Right renal cortex interstitium (tissue), 3 donors: ENCODE measurements around the gene EDEM2. TPM values are rescaled to one million over a fixed set of nuclear protein-coding genes. Genes with fewer than 3 reads are reported as not detected.
A peak's percentile ranks its signal among the peaks of the same experiment; 100 is the strongest.
"Not testable (repeated sequence)": the region's sequence is repeated elsewhere in the genome, so short reads cannot be mapped to it uniquely, and the experiment has no call there.

ENCODE experiments used
- DNase-seq, 3 donors: peaks; one replicate each; pipeline ENCODE4 v3.0.0-alpha.2; 2013; ENCODE audit warnings: low read depth in 3 of 3, low spot score in 2 of 3
- polyA plus RNA-seq, 3 donors: library from polyadenylated mRNA; unstranded; fragments of 120-200 nt; gene quantifications; one replicate each; pipeline ENCODE4 v1.2.1, GENCODE V29; 2013; ENCODE audit not compliant: insufficient read length in 3 of 3

EDEM2 gene
- polyA plus RNA-seq, 3 donors: 15.6 to 17.8 (median 17.1) TPM

DNA sequence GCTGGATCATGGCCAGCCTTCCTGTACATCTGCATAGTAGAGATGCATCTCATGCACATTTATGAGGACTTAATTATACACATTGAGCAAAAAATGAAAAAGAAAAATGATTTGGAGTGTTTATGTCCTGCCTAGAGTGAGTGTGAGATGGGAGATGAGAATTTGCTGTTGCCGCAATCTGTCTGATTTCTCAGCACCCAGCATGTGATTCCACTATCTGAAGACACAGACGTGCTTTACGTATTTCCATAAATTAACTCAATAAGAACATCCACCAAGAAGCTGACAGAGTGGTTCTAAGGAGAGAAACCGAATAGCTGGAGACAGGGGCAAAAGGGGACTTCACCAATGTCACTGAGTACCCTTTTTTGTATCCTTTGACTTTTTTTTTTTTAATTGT is 15.2 kb downstream of the EDEM2 start:
- DNase-seq: no peak

DNA sequence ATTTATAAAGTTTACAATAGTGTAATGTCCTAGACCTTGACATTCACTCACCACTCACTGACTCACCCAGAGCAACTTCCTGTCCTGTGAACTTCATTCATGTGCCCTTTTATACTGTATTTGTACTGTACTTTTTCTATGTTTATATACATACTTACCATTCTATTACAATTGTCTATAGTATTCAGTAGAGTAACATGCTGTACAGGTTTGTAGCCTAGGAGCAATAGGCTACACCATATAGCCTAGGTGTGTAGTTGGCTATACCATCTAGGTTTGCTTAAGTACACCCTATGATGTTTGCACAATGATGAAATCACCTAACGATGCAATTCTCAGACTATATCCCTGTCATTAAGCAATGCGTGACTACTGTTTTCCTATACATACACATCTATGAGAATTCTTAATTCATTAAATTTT is 17.5 kb downstream of the EDEM2 start:
- no peak for DNase-seq

DNA sequence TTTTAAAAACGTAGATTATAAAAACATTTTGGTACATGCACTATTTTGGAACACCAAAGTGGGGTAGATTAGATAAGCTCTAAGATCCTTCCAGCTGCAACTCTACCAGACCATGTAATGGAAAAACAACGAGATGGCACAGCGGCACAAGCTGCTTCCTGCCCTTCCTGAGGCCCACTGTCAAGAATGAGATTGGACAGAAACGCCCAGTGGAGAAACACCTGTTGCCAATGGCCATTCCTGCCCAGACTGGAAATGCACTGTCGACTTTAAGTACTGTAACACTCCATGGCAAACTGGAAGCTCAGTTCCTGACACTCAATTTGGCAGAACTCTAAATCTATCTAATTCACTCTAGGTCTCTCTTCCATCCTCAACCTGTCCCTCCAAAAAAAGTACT is 21.4 kb downstream of the EDEM2 start:
- no peak for DNase-seq

DNA sequence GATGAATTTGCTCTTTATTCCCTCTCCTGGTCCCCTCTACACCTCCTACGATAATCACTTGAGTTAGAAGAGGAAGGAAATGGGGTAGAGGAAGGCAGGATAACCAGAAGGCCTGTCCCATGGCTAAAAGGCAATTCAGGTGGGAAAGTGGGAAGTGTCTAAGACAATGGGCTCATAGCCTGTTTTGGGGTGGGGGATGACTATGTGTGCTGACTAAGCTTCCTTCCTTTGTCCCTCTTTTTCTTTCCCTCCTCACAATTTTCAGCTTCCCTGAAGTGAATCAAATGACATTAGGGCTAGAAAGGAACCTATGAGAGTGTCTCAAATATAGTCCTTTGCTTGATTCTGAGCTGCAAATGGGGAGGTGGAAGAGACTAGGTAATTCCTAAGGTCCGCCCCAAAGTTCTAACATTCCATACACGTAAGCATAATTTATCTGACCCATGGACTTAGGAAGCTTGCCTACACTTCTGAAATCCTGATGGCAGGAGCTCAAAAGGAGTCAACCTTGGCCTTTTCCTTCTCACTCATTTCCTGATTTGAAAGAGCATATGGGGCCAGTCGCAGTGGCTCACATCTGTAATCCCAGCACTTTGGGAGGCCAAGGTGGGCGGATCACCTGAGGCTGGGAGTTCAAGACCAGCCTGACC is 24.3 kb downstream of the EDEM2 start:
- DNase-seq: no peak

DNA sequence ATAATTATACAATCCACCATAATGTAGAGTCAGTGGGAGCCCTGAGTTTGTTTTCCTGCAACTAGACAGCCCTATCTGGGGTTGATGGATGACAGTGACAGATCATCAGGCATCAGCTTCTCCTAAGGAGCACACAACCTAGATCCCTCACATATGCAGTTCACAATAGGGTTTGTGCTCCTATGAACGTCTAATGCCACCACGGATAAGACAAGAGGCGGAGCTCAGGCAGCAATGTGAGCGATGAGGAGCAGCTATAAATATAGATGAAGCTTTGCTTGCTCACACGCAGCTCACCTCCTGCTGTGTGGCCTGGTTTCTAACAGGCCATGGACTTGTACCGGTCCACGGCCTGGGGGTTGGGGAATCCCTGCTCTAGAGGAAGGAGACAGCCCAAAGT is 25.9 kb downstream of the EDEM2 start:
- DNase-seq: no peak

DNA sequence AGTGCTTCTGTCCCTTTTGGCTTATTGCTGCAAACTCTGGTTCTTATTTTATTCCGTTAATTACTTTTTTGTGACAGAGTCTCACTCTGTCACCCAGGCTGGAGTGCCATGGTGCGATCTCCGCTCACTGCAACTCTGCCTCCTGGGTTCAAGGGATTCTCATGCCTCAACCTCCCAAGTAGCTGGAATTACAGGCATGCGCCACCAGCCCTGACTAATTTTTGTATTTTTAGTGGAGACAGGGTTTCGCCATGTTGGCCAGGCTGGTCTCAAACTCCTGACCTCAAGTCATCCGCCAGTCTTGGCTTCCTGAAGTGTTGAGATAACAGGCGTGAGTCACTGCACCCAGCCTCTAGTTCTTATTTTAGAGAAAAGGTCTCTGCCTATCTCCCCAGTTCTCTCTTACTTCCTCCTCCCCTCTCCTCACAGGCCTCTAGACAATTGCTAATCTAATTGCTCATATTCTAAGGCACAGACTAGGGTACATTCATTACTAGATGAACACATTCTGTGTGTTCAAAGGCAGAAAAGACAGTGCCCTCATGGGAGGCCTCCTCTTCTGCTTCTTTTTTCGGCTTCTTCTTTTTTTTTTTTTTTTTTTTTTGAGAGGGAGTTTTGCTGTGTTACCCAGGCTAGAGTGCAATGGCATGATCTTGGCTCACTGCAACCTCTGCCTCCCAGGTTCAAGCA is 27.0 kb downstream of the EDEM2 start:
- DNase-seq: no peak

DNA sequence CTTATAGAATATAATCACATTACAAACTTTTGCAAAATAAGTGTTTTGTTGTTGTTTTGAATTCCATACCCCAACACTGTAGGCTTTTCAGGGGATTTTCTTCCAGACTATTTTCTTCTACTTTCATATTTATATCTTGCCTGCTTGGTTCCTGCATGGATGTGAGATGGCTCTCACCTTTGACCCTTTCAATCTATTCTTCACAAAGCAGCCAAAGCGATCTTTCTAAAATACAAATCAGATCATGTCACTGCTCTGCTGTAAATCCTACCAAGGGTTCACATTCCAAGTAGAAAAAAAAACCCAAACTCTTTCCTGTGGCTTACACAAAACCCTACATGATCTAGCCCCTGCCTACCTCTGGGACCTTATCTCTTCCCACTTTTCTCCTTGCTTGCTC is 29.5 kb downstream of the EDEM2 start:
- DNase-seq: no peak

DNA sequence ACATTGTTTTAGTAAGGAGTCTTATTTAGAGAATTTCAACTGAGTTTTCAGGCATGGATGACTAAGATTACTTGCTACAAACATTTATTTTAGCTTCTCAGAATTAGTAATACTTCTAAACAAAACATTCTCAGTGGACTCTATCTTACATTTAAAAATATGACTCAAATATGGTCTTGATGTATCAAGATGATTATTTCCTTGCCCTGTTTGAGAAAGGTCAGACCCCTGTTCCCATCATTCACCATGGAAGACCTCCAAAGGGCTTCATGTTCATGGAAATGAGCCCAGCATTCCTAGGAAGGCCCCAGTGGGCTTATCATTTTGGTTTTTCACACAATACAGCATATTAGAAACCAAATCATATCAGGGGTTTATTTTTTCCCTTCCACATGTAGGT is 29.9 kb downstream of the EDEM2 start:
- DNase-seq: no peak

DNA sequence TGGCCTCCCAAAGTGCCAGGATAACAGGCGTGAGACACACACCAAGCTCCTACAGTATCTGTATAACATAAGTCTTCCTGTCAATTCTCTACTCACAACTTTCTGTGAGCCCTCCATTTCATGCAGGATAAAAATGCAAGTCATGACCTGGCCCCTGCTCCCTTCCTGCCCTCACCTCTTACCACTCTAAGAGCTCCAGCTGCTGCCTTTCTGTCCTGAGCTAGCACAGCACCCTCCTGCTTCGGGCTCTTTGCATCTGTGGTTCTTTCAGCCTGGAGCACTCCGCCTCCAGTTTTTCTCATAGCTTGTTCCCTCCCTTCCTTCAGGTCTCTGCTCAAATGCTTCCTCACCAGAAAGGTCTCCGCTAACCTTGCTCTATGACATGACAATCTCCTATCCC is 30.9 kb downstream of the EDEM2 start:
- no peak for DNase-seq

DNA sequence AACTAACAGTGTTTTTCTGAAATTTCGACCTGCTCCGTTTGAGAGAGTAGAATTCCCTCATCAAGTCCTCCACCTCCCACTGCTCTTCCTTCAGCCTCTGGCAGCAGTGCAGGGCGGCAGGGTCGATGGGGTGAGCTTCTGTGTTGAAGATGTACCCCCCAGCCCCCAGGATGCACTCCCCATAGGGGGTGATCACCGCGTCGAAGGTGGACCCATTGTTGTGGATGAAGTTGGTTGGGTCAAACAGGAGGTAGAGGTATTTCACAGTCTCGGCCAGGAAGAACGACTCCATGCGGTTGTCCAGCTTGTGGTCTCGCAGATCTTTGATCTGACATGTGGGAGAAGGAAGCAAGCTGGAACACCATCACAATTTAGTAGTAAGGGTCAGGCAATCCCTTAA is 31.5 kb downstream of the EDEM2 start:
- no peak for DNase-seq

DNA sequence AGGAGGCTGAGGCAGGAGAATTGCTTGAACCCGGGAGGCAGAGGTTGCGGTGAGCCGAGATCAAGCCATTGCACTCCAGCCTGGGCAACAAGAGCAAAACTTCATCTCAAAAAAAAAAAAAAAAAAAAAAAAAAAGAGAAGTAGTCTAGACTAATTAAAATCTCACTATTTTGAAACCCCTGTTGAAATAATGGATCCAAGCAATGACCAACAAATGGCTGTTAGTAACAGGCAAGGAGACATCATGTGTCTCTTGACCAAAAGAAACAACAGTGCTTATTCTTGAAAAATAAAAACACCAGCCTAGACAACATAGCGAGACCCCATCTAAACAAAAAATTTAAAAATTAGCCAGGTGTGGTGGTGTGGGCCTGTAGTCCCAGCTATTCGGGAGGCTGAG is 34.9 kb downstream of the EDEM2 start:
- DNase-seq: not testable (repeated sequence)

DNA sequence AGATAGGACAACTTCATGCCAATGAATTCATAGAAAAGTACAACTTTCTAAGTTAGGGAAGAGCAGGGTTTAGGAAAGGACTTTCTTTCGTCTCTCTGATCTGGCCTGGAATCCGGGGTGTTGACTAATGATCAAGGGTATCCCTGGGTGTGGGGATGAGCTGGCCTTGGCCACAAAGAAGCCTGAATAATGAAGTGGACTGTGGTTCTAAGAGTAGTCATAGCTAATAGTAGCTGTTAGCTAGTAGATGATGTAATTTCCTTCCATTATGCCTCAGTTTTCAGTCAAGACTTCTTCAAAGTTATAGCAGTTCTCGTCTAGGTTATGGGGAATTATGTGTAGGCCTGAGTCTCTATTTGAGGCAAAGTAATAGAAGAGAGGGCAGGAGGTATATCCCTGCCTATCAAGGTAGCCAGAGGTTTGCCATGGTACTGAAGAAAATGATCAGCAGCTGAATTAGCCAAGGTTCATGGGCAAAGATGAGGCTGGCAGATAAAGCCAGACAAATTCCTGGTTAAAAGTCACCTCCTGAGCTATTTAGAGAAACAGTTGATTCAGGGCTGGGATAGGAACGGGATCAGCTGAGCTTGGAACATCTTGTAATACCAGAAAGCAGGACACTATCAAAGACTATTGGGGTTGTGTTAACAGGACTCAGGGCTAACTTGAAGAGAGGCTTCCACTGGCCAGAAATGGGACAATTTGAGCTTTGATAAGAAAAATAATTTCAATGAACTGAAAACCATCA is 35.8 kb downstream of the EDEM2 start:
- DNase-seq: no peak

DNA sequence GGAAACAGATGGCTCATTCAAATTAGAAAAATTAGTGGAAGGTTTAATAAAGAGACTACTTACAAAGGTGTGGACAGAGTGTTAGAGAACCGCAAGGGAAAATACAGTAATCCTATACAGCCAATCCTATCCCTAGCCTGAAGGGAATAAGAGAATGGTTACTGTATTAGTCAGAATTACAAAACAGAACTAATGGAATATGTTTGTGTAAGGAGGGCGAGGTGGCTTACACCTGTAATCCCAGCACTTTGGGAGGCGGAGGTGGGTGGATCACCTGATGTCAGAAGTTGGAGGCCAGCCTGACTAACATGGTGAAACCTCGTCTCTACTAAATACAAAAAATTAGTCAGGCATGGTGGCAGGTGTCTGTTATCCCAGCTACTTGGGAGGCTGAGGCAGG is 38.2 kb downstream of the EDEM2 start:
- no peak for DNase-seq

DNA sequence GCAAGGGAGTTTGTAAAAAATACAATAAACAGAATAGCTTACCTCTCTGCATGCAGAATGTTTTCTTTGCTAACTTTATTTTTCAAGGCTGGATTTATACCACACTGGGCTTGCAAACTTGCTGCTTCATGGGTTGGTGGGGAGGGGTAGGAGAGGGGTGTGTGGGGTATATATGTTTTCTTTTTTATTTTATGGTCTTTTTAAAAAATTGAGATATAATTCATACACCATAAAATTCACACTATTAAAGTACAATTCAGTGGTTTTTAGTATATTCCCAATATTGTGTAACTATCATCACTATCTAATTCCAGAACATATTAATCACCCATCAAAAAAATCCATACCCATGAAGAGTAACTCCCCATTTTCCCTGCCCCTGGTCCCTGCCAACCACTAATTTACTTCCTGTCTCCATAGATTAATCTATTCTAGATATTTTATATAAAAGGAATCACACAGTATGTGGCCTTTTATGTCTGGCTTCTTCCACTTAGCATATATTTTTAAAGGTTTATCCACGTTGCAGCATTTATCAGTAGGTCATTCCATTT is 40.2 kb downstream of the EDEM2 start:
- DNase-seq: no peak

DNA sequence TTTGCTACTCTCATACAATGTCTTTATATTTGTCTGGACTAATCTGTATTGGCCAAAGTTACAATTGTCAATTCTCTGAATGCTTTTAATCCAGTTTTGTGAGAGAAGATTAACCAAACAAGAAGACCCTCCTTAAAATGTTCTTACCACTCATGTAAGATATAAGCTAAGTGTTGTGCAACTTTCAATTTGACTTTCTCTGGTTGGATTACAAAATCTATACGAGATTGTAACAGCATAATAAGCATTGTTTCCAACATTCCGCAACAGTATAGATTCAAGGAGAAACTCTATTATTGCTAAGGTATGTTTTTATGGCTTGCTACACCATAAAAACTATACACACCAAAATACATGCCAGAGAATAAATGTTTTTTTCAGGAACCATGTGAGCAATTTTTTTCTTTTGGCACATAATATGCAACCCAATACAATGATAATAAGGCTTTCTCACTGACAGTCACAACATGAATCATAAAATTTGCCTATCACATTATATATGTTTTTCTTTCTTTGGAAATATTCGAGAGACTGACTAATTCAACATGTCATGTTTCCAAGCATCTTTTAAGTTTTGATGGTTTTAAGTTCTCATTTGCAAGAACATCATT is 42.3 kb downstream of the EDEM2 start:
- no peak for DNase-seq

DNA sequence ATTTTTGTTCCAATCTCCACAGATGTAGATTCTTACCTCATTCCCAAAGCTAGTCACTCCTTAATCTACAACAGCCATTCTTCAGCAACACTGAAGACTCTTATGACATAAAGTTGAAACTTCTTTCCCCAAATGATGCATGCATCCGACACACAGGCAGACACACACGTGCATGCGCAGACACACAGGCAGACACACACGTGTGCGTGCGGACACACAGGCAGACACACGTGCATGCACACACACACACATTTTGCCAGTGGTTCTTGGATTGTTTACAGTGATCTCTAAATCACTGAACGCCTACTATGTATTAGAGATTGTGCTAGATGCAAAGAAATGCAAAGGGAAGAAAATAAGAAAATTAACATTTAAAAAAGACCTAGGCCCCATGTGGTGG is 45.5 kb downstream of the EDEM2 start:
- DNase-seq: no peak

DNA sequence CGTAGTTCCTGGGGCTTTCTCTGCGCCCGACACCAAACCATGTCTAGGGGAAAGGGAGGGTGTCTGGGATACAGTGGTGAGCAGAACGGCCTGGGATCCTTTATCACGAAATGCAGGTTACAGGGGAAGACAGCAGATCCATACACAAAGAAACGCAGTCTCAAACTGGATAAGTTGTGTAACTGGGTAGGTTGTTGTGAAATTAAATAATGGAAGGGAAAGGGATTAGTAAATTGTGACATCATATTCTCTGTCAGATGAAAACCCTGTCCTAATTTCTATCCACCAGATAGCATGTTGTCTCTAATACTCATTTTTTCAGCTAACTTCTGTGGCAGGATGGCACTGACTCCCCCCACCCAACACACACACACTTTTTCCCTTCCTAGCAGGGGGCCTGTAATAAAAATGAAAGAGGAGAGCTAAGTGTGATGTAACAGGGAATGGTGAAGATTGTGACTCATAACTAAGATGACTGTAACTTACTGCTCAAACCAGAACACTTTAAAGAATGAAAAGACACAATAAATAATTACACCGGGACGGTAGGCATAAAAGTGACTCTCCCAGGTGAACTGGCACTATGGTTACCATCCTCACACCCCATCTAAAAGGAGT is 53.8 kb downstream of the EDEM2 start:
- DNase-seq: no peak

DNA sequence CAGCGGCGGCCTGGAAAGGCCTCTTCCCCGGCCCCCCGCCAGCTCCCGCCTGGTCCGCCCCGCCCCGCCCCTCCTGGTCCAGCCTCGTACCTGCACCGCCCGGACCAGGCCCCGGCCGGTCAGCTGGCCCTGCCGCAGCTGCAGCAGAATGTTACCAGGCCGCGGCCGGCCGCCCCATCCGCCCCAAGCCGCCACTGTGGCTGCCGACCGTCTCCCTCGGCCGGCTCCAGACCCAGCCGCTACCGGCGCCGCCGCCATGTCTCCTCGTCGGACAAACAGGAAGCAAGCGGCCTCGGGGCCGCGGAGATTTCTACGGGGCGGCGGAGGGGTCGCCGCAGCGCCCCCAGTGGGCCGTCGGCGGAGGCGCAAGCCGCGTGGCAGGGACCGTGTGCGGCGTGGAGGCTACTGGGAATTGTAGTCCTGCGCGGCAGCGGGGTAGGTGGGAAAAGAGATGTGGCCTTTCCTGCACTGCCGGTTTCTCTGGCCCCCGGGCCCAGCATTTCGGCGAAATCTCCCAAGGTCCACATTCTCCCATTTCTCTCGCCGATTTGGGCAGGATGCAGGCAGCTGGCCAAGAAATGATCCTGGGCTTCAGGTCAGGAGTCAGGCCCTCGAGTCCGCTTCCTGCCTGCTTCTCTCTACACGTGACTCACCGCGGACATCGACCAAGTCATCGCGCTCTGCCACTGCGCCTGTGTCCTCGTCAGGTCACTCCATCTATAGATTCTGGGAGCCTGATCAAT is 54.4 kb downstream of the EDEM2 start, which contains the start of gene TRPC4AP:
Gene TRPC4AP (minus strand): TSS at position 284 of the 743 bp plus-strand sequence. CDS start 26 bp downstream, at position 258.
- peak; percentile 77 to 87 (median 82) for DNase-seq

DNA sequence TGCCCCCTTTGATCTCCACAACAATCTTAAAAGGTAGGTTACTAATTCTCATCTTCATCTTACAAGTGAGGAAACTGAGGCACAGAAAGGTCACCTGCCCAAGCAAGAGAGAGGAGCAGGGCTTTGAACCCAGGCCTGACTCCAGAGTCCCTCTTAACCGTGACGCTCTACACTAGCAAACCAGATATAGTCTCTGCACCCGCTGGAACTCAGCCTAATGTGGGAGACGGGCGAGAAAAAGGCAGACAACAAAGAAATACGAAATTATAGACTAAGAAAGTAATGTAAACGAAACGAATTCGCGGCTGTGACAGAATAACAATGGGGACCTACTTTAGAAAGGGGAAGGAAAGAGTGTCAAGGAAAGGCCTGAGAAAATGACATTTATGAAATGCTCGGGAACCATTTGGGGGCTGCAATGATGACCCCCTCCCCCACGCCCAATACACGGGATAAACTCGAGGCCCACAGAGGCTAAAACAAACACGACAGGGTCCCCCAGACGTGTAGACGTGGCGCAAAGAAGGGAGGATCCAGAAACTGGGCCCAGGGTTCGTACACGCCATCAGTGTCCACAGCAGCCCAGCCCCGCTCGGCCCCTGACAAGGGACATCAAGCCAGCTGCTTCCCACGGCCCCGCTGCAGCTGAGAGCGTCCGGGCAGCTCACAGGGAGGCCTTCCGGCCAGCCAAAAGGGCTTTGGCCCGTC is 55.2 kb downstream of the EDEM2 start:
- peak in 1 of 3 donors; percentile 30 for DNase-seq
